ENCODE measurements around the gene C1QA.

GRCh38 chr1:22635436-22635835 lies 992 bp upstream of the C1QA start:
- TF ChIP-seq CTCF (IDR thresholded peaks at IDR 0.05) (no peak), POLR2A (IDR thresholded peaks at IDR 0.05) (no peak)

Measured in right lobe of liver (tissue), 4 donors.